OCI-LY7 (cell line): ENCODE data around the gene FOXC2. TPM values are rescaled to one million over a fixed set of nuclear protein-coding genes. Genes with fewer than 3 reads are reported as not detected.

Experiments
- BruUV-seq: library from RNA; stranded (reverse); fragments of 400-500 nt; replicated peaks from 2 replicates; lab custom pipeline; 2021; lab: Mats Ljungman, UMichigan
- CTCF ChIA-PET: fragments of 300-600 bp; sonication (Branson Sonifier 250); formaldehyde crosslinking; loops from one replicate; lab custom pipeline; 2022; ENCODE audit warnings: antibody characterized with exemption; ENCODE audit not compliant: unreplicated experiment; lab: Charles Lee
- POLR2A ChIA-PET: fragments of 300-600 bp; sonication (Branson Sonifier 250); formaldehyde crosslinking; loops from one replicate; lab custom pipeline; 2022; ENCODE audit warnings: antibody characterized with exemption; lab: Charles Lee
- DNase-seq: peaks from one replicate; pipeline ENCODE4 v3.0.0-alpha.2; 2015; ENCODE audit warnings: low spot score
- H2AFZ ChIP-seq: fragments of 200-600 bp; sonication (generic), shearing (Covaris generic); 2 replicates; pipeline ENCODE4 v1.6.1; 2014; ENCODE audit warnings: mild to moderate bottlenecking, antibody characterized with exemption, low read length, moderate library complexity
- H3K27ac ChIP-seq: fragments of 200-600 bp; sonication (generic); 2 replicates; pipeline ENCODE4 v1.5.1; 2014; ENCODE audit warnings: mixed run types, low read depth, mild to moderate bottlenecking, moderate library complexity, low read length, inconsistent platforms; ENCODE audit not compliant: poor library complexity, severe bottlenecking
- H3K36me3 ChIP-seq: fragments of 200-600 bp; sonication (generic); 2 replicates; pipeline ENCODE4 v1.6.1; 2014; ENCODE audit warnings: mild to moderate bottlenecking, antibody characterized with exemption, low read length, moderate library complexity, mixed read lengths; ENCODE audit not compliant: insufficient read depth
- H3K4me1 ChIP-seq: fragments of 200-600 bp; sonication (generic); 2 replicates; pipeline ENCODE4 v1.5.1; 2014; ENCODE audit warnings: mild to moderate bottlenecking, low read length; ENCODE audit not compliant: insufficient read depth, poor library complexity, severe bottlenecking
- H3K4me2 ChIP-seq: fragments of 200-600 bp; sonication (generic); 2 replicates; pipeline ENCODE4 v1.6.1; 2014; ENCODE audit warnings: mild to moderate bottlenecking, low read length
- H3K4me3 ChIP-seq: fragments of 200-600 bp; sonication (generic); 2 replicates; pipeline ENCODE4 v1.5.1; 2014; ENCODE audit warnings: mild to moderate bottlenecking, low read depth, low read length; ENCODE audit not compliant: poor library complexity, severe bottlenecking
- H3K79me2 ChIP-seq: fragments of 200-600 bp; sonication (generic); 2 replicates; pipeline ENCODE4 v1.6.1; 2016; ENCODE audit warnings: low read depth, mild to moderate bottlenecking, low read length, moderate library complexity, mixed read lengths; ENCODE audit not compliant: insufficient read depth
- H3K9me2 ChIP-seq: fragments of 200-600 bp; sonication (generic); 2 replicates; pipeline ENCODE4 v1.6.1; 2016; ENCODE audit warnings: mild to moderate bottlenecking, low read length, mixed read lengths; ENCODE audit not compliant: insufficient read depth
- H3K9me3 ChIP-seq: fragments of 200-600 bp; sonication (generic); 2 replicates; pipeline ENCODE4 v1.6.1; 2014; ENCODE audit warnings: mild to moderate bottlenecking, mixed run types, low read length, mixed read lengths
- H4K20me1 ChIP-seq: fragments of 200-600 bp; sonication (generic); 2 replicates; pipeline ENCODE4 v1.6.1; 2014; ENCODE audit warnings: mild to moderate bottlenecking, antibody characterized with exemption, low read length, moderate library complexity, mixed read lengths; ENCODE audit not compliant: insufficient read depth
- CTCF ChIP-seq: fragments of 200-600 bp; sonication (generic); conservative IDR thresholded peaks from 2 replicates; pipeline ENCODE4 v1.5.1; 2014; ENCODE audit warnings: mild to moderate bottlenecking, antibody characterized with exemption, low read length, moderate library complexity, mixed read lengths
- EZH2phosphoT487 ChIP-seq: fragments of 200-600 bp; sonication (generic); IDR thresholded peaks from 2 replicates; pipeline ENCODE4 v1.6.1; 2018; ENCODE audit warnings: low read depth, borderline replicate concordance, mild to moderate bottlenecking, mixed run types, antibody characterized with exemption, low read length, moderate library complexity, mixed read lengths
- intact Hi-C: fragments of 100-400 bp; cut with micrococcal nuclease; formaldehyde crosslinking; loops from one replicate; pipeline ENCODE4 v1.10.0; 2022; ENCODE audit not compliant: unreplicated experiment
- total RNA-seq, 2 experiments: library from RNA; depleted of rRNA in 1 of 2; stranded (reverse); fragments of >200 nt in 1 of 2; shearing (Covaris generic) in 1 of 2; gene quantifications; 2 replicates each; pipeline ENCODE4 v1.2.3, GENCODE V29; 2014 to 2022

Gene FOXC2
- total RNA-seq, 2 experiments from 2014 or later, result not detected

- H3K79me2 ChIP-seq, result no peaks in the 10 kb centered on the region
- H3K4me1 ChIP-seq, result no peaks in the 10 kb centered on the region
- no TSS peak for BruUV-seq
- ChIA-PET CTCF (no interaction called here), POLR2A (interaction anchor here (0.6 kb wide), 1 partner anchor 509 kb away, joined by 6 read pairs; no protein-coding TSS in a partner anchor)
- no peaks in the 10 kb centered on the region for H3K9me3 ChIP-seq
- H3K27ac ChIP-seq, result no peak overlapping the region
- H3K4me2 ChIP-seq, result no peak overlapping the region
- H2AFZ ChIP-seq, result no peak overlapping the region
- H3K36me3 ChIP-seq, result no peaks in the 10 kb centered on the region
- no peaks in the 10 kb centered on the region for H3K9me2 ChIP-seq
- H3K4me3 ChIP-seq, result no peak overlapping the region
- intact Hi-C loops, result no loop called here
- H4K20me1 ChIP-seq, result no peaks in the 10 kb centered on the region
- TF ChIP-seq CTCF (no peak), EZH2phosphoT487 (no peak)
- DNase-seq, result no peak
Observed at GRCh38 chr16:86584071-86584685, 17.5 kb downstream of the FOXC2 start.

- intact Hi-C loops, result no loop called here
- BruUV-seq, result no TSS peak
- Histone ChIP-seq H3K79me2 (no peaks in the 10 kb centered on the region), H3K36me3 (no peaks in the 10 kb centered on the region), H3K9me3 (no peaks in the 10 kb centered on the region), H3K27ac (no peak overlapping the region), H3K9me2 (no peaks in the 10 kb centered on the region), H3K4me1 (no peaks in the 10 kb centered on the region), H4K20me1 (no peaks in the 10 kb centered on the region), H2AFZ (no peak overlapping the region), H3K4me2 (no peak overlapping the region), H3K4me3 (no peak overlapping the region)
- no peak for TF ChIP-seq EZH2phosphoT487
- TF ChIP-seq CTCF, result no peak
- no peak for DNase-seq
- POLR2A ChIA-PET, result interaction anchor here (0.5 to 0.6 kb wide), 2 partner anchors 489 to 508 kb away, joined by 3 to 6 read pairs; no protein-coding TSS in a partner anchor
- CTCF ChIA-PET, result no interaction called here
Observed at GRCh38 chr16:86584726-86585721, 18.4 kb downstream of the FOXC2 start.
